ENCODE measurements around the gene LEMD1.

The LEMD1 gene

GRCh38 chr1:205351984-205352713 lies 69.7 kb downstream of the LEMD1 start:
- peak; percentile 31 for DNase-seq

- DNase-seq, result no peak
These were observed 71.1 kb downstream of the LEMD1 start for GRCh38 chr1:205350691-205351141.

GRCh38 chr1:205350124-205350523 lies 71.7 kb downstream of the LEMD1 start:
- no peak for DNase-seq

GRCh38 chr1:205348554-205349487 lies 73.0 kb downstream of the LEMD1 start:
- DNase-seq, result no peak

GRCh38 chr1:205346956-205347574 lies 74.8 kb downstream of the LEMD1 start:
- DNase-seq, result no peak

GRCh38 chr1:205345761-205346160 lies 76.1 kb downstream of the LEMD1 start:
- no peak for DNase-seq

GRCh38 chr1:205344066-205344928 lies 77.6 kb downstream of the LEMD1 start:
- no peak for DNase-seq

GRCh38 chr1:205343431-205344065 lies 78.3 kb downstream of the LEMD1 start:
- no peak for DNase-seq

GRCh38 chr1:205342986-205343385 lies 78.9 kb downstream of the LEMD1 start:
- DNase-seq, result no peak

- DNase-seq, result no peak
These were observed 81.2 kb downstream of the LEMD1 start for GRCh38 chr1:205340676-205341075.

GRCh38 chr1:205339717-205340116 lies 82.1 kb downstream of the LEMD1 start:
- DNase-seq, result no peak

- no peak for DNase-seq
These were observed 82.6 kb downstream of the LEMD1 start for GRCh38 chr1:205339197-205339702.

GRCh38 chr1:205338011-205338410 lies 83.8 kb downstream of the LEMD1 start:
- DNase-seq, result no peak

GRCh38 chr1:205337481-205337880 lies 84.4 kb downstream of the LEMD1 start:
- DNase-seq, result no peak

GRCh38 chr1:205335692-205336091 lies 86.2 kb downstream of the LEMD1 start:
- DNase-seq, result peak; percentile 75

- no peak for DNase-seq
These were observed 89.7 kb downstream of the LEMD1 start for GRCh38 chr1:205332015-205332791.
